ENCODE measurements around the gene ZSCAN22. TPM values are rescaled to one million over a fixed set of nuclear protein-coding genes. Genes with fewer than 3 reads are reported as not detected.
"Not testable (repeated sequence)": the region's sequence is repeated elsewhere in the genome, so short reads cannot be mapped to it uniquely, and the experiment has no call there.

The ZSCAN22 gene
- total RNA-seq, 1 donor from 2014 or later: 1.7 TPM

GRCh38 chr19:58317476-58318072, 9.2 kb upstream of the ZSCAN22 start:
- peak in 1 of 2 donors; percentile 64 for DNase-seq (ENCODE audit: low read depth in 2 of 2)

- no peak for DNase-seq (ENCODE audit: low read depth in 2 of 2)
Observed at GRCh38 chr19:58318297-58318696, 8.5 kb upstream of the ZSCAN22 start.

GRCh38 chr19:58319241-58319640, 7.6 kb upstream of the ZSCAN22 start:
- DNase-seq (ENCODE audit: low read depth in 2 of 2): no peak

GRCh38 chr19:58325311-58326022, 1.3 kb upstream of the ZSCAN22 start:
- peak in 1 of 2 donors; percentile 7 for DNase-seq (ENCODE audit: low read depth in 2 of 2)

- no peak for DNase-seq (ENCODE audit: low read depth in 2 of 2)
Observed at GRCh38 chr19:58326501-58326913, 287 bp upstream of the ZSCAN22 start.

DNA sequence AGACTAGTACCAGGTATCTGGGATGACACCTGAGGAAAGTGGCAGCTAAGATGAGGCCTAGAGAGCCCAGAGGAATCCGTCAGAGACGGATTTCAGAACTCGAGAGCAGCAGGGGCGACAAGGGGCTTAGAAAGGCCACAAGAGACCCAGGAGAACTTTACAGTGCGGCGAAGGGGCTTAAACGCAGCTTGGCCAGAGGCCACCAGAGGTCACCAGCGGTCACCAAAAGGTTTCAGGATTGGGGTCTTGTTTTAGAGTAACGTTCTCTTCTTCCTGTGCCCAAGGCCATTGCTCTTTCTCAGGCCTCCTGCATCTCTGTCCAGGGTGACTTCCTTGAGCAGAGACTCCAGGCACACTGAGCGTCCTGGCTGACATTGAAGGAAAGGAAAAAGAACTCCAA, 2.2 kb downstream of the ZSCAN22 start:
- DNase-seq (ENCODE audit: low read depth in 2 of 2): no peak

DNA sequence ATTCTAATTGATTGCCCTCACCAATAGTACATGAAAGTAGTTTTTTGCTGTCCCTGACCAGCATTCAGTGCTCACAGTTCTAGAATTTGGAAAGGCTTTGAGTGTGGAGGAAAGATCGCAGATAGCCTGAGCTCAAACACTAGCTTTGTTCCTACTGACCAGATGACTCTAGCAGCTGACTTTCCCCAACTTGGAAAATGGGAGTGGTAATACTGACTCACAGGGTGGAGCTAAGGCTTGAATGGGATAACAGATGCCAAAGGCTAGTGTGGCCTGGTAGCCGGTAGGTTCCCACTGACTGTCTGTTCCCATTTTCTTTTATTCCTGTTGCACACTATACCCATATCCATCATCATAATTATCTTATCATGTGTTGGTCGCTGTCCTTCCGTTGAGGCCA, 3.7 kb downstream of the ZSCAN22 start:
- DNase-seq (ENCODE audit: low read depth in 2 of 2): peak; percentile 31 to 50

DNA sequence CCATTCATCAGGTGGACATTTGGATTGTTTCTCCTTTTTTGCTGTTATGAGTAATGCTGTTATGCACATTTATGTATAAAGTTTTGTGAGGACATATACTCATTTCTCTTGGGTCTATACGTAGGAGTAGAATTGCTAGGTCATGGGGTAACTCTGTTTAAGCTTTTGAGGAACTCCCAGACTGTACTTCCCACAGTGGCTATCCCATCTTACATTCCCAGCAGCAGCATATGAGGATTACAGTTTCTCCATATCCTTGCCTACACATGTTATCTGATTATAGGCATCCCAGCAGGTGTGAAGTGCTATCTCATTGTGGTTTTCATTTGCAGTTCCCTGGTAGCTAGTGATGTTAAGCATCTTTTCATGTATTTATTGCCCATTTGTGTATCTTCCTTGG, 5.9 kb downstream of the ZSCAN22 start:
- no peak for DNase-seq (ENCODE audit: low read depth in 2 of 2)

- DNase-seq (ENCODE audit: low read depth in 2 of 2): no peak
Observed at GRCh38 chr19:58334691-58335249, 8.0 kb downstream of the ZSCAN22 start.

DNA sequence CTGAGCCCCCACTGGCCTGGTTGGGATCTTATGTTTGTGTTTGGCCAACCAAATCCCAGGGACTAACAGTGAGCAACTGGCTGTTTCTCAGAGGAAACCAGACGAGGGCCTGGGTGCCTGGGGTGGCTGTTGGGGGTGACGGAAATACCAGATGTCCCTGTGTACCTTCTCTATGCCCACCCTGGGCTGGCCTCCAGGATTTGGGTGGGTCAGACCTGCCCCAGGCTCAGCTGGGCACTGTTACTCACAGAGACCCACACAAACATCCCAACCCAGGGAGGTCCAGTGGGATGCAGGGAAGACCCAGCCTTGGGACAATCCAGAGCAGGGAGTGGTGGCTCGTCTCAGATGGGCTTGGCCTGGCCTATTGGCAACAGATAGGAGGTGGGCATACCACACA, 8.8 kb downstream of the ZSCAN22 start:
- DNase-seq (ENCODE audit: low read depth in 2 of 2): no peak

- DNase-seq (ENCODE audit: low read depth in 2 of 2): no peak
Observed at GRCh38 chr19:58336216-58336615, 9.4 kb downstream of the ZSCAN22 start.

DNA sequence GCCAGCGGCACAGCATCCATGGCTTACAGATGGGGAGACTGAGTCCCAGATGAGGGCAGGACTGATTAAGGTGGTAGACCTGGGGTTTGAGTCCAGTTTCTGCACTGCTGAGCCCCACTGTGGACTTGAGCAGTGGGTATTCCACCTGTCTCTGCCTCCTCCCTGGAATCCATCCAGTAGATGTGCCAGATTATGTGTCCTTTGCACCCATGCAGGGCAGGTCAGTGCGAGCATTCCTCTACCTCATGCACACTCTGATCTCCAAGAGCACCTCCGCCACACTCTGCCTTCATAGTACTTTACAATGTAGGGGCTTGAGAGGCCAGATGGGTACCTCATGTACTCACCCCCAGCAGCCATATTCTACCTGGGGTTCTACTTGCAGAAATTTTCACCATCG, 10.0 kb downstream of the ZSCAN22 start:
- DNase-seq (ENCODE audit: low read depth in 2 of 2): no peak

DNA sequence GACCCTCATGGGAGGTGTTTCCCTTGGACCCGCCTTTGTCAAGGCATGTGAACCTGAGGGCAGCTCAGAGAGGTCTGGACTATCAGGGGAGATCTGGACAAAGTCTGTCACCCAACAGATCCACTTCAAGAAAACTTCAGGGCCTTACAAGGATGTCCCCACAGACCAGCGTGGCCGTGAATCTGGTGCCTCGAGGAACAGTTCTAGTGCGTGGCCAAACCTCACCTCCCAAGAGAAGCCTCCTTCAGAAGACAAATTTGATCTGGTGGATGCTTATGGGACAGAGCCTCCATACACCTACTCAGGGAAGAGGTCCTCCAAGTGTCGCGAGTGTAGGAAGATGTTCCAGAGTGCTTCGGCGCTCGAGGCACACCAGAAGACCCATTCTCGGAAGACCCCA, 11.5 kb downstream of the ZSCAN22 start:
- no peak for DNase-seq (ENCODE audit: low read depth in 2 of 2)

GRCh38 chr19:58338825-58339558, 12.2 kb downstream of the ZSCAN22 start:
- DNase-seq (ENCODE audit: low read depth in 2 of 2): no peak

- no peak for DNase-seq (ENCODE audit: low read depth in 2 of 2)
Observed at GRCh38 chr19:58345558-58345957, 18.8 kb downstream of the ZSCAN22 start.

DNA sequence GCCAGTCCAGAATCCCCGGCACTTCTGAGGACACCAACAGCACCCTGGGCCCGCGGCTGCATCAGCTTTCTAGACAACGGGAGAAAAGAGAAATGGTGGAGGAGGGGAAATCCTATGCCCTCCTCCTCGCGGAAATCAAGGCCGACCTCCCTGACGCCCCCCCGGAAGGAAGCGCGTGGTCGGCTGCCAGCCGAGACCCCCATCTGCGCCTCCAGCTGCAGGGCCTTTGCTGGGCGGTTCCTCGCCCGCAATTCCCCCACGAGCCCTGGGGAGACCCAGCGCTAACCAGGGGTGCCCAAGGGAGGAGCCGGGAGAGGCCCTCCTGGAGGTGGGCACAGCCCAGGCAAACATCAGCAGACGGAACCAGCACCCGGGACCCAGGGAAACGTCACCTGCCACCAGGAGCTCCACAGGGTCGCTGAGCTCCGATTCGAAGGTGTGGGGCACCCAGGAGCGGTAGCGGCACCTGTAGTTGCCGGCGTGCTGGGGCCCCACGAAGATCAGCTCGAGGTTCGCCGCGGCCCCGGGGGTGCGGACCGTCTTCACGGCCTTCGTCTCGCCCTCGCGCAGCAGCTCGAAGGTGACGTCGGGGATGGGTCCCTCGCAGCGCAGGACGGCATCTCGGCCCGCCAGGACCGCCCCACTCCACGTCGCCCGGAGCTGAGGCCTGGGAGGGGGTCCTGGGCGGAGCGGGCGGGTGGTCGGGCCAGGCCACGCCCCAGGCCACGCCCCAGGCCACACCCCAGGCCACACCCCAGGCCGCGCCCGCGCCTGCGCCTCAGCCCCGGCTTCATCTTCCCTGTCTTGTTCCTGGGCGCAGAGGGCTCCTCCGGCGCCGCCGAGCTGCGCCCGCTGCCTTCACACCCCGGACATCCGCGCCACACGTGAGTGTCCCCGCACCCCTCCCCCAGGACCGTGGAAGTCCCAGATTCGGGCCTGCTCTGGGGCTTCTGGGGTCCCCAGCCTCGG, 20.5 kb downstream of the ZSCAN22 start:
- DNase-seq (ENCODE audit: low read depth in 2 of 2): peak in 1 of 2 donors; percentile 41

DNA sequence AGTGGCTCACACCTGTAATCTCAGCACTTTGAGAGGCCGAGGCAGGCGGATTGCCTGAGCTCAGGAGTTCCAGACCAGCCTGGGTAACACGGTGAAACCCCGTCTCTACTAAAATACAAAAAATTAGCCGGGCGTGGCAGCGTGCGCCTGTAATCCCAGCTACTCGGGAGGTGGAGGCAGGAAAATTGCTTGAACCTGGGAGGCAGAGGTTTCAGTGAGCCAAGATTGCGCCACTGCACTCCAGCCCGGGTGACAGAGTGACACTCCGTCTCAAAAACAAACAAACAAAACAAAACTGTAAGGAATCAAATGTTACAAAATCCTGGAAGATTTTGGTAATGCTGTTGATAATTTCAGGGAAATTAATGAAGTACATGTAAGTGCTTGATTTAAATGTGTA, 21.3 kb downstream of the ZSCAN22 start:
- DNase-seq (ENCODE audit: low read depth in 2 of 2): not testable (repeated sequence)

GRCh38 chr19:58349590-58349989, 22.8 kb downstream of the ZSCAN22 start:
- no peak for DNase-seq (ENCODE audit: low read depth in 2 of 2)

DNA sequence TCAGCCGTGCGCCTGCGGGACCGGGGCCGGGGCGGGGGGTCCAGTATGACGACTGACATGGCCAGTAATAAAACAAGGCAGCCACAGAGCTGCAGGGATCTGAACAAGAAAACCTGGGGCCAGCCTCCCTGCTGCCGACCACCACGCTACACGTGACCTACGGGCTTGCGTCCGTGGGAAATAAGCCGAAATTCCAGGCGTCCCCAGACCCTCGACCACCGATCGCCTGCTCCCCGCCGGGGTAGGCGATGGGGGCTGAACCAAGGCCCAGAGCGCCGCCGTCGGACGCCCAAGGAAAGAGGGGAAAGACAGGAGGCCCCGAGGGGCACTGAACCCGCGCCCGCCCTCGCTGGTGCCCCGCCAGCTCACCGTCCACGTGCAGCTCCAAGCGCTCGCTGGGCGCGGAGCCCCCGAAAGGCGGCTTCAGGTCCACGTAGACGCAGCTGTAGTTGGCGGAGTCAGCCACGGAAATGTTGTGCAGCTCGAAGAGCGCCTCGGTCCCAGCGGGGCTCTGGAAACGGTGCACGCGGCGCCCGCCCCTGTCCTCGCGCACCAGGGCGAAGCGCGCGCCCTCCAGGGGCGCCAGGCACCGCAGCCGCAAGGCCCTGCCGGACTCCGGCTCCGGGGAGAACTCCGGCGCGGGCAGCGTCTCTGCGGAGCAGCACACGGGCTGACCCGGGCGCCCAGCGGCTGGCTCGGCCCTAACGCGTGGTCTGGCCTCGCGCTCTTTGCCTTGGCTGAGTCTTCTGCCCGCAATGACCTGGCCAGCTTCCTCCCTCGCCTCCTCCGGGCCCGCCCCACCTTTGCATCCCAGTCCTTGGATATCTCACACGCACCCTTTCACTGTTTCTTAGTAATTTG, 23.4 kb downstream of the ZSCAN22 start:
- DNase-seq (ENCODE audit: low read depth in 2 of 2): no peak

DNA sequence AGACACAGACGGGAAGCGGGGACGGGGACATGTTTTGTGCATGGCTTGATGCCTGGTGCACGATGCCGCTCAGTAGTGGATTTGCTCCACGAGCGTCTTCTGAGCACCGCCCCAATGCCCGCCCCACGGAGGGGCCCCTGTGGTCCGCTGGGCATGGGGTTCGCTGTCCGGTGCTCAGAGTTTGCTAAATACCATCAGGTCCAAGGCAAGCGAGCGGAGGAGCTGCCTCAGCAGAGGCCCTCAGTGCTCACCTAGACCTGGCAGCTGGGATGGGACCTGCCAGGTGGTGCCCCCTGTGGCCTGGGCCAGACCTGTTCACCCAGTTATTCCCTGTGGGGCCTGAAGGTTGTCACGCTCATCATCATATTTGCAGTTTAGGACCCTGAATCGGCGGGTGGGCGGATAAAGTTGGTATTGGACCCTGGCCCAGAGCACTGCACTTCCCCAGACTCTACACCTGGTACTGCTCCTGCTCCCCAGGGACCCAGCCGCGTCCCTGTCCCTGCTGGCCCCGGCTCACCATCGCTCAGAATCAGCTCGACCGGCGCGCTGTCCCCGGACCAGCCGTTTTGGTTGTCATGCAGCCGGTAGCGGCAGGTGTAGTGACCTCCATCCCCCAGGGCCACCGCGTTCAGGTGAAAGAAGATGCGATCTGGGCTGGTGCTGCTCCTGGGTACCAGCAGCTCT, 24.2 kb downstream of the ZSCAN22 start:
- no peak for DNase-seq (ENCODE audit: low read depth in 2 of 2)
